ENCODE results near the gene C5.
"Not testable (repeated sequence)": the region's sequence is repeated elsewhere in the genome, so short reads cannot be mapped to it uniquely, and the experiment has no call there.

Gene C5

DNA sequence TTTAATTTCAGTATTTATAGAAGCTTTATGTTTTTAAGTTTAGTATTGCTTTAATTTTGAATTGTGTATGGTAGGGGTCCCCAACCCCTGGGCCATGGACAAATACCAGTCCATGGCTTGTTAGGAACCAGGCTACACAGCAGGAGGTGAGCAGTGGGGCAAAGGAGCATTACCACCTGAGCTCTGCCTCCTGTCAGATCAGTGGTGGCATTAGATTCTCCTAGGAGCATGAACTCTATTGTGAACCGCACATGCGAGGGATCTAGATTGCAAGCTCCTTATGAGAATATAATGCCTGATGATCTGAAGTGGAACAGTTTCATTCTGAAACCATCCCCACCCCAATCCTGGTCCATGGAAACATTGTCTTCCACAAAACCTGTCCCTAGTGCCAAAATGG is 1.9 kb downstream of the C5 start:
- no peak for DNase-seq

DNA sequence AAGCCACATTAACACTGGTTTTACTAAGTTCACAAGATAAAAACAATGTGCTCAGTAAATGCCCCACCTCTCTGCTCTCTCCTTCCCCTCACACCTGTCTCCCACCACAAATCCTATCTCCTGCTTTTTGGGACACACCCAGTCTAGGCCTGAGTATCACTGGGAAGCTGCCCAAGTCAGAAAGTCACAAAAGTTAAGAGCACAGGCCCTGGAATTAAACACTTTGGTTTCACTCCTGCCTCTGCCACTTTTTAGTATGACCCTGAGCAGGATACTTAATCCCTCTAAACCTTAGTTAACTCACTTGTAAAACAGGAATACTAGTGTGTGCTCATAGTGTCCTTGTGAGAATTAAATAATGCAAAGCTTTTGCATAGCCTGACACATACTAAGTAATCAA is 11.3 kb downstream of the C5 start:
- no peak for DNase-seq

DNA sequence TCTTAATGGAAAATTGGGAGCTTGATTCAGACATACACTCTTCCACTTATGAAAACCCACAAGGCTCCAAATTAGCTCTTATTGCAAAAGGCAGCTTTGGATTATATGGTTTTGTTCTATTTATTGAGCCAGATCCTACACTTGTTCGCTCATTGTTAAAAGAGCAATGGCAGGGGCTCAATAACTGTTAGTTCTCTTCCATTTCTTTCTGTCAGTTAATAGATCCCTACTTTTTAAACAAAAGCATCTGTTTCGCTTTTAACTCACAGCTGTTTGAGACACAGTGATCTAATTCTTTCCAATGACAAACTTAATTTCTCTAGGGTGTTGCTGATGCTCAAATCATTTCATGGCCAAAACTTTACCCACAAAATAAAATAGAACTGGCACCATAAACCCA is 11.7 kb downstream of the C5 start:
- DNase-seq: no peak

GRCh38 chr9:121035717-121036116 is 14.4 kb downstream of the C5 start:
- DNase-seq: not testable (repeated sequence)

GRCh38 chr9:121034529-121034928 is 15.5 kb downstream of the C5 start:
- DNase-seq: no peak

DNA sequence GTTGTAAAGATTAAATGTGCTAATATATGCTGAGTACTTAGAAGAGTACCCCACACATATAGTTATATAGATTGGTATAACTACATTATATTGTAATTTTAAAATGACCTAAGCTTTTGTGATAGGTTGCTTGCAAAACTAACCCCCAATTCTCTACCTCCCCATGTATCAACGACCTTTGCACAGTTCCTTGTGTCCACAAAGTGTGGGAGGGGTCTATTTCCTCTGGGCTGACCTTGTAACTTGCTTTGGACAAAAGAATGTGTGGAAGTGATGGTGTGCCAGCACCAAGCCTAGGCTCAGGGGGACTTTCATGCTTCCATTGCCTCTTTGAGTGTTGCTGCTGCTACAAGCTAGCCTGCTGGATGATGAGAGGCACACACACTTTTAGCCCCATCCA is 20.6 kb downstream of the C5 start:
- no peak for DNase-seq

GRCh38 chr9:121028285-121028684 is 21.8 kb downstream of the C5 start:
- not testable (repeated sequence) for DNase-seq

- DNase-seq: no peak
Measured at GRCh38 chr9:121026768-121027167, 23.3 kb downstream of the C5 start.

DNA sequence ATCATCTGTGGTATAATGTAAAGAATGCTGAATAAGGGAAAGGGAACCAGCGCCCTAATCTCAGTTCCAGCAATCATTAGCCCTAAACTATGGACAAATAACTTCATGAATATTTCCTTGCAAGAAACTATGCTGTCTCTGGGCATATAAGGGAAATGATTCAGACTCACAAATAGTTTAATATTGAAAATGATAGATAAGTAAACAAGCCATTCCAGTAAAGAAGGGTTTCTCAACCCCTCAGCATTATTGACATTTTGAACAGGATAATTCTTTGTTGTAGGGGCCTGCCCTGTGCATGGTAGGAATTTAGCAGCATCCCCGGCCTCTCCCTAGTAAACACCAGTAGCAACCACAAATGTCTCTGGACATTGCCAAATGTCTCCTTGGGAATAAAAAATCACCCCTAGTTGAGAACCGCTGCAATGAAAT is 23.8 kb downstream of the C5 start:
- no peak for DNase-seq

- no peak for DNase-seq
Measured at GRCh38 chr9:121024237-121024636, 25.8 kb downstream of the C5 start.

GRCh38 chr9:121023064-121023463 is 27.0 kb downstream of the C5 start:
- no peak for DNase-seq

GRCh38 chr9:121021301-121021700 is 28.8 kb downstream of the C5 start:
- no peak for DNase-seq

GRCh38 chr9:121019273-121019672 is 30.8 kb downstream of the C5 start:
- no peak for DNase-seq

GRCh38 chr9:121013911-121014310 is 36.2 kb downstream of the C5 start:
- no peak for DNase-seq

DNA sequence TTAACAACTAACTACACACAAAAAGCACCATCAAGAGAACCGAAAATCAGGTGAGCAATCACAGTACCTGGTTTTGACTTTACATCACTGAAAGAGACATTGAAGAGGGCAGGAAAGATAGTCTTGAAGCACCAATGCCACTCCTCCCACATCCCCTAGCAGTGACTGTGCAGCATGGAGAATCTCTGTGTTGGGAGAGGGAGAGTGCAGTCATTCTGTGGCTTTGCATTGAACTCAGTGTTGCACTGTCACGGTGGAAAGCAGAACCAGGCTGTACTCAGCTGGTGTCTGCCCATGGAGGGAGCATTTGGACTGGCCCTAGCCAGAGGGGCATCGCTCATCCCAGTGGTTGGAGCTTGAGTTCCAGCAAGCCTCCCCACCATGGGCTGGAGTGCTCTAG is 40.4 kb downstream of the C5 start:
- no peak for DNase-seq

- no peak for DNase-seq
Measured at GRCh38 chr9:120999317-120999716, 50.8 kb downstream of the C5 start.

GRCh38 chr9:120998111-120998510 is 52.0 kb downstream of the C5 start:
- no peak for DNase-seq

- no peak for DNase-seq
Measured at GRCh38 chr9:120997502-120997901, 52.6 kb downstream of the C5 start.

- no peak for DNase-seq
Measured at GRCh38 chr9:120996409-120996808, 53.7 kb downstream of the C5 start.

GRCh38 chr9:120989065-120989464 is 61.0 kb downstream of the C5 start:
- no peak for DNase-seq

DNA sequence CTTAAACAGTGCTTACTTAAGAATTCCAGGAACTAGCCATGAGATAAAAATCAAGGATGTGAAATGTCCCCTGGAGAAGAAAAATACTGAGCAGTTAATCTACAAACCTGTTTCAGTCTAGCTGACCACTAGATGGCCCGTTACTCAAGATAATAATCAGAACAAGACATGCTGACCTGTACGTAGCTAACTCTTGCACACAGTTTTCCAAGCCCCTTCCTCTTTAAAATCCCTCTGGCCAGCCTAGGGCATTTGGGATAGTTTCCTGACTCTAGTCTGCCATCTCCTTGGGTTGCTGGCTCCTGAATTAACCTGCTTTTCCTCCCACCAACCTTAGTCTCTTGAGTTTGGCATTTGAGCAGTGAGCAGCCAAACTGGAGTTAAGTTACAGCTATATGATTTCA is 64.3 kb downstream of the C5 start:
- DNase-seq: no peak

DNA sequence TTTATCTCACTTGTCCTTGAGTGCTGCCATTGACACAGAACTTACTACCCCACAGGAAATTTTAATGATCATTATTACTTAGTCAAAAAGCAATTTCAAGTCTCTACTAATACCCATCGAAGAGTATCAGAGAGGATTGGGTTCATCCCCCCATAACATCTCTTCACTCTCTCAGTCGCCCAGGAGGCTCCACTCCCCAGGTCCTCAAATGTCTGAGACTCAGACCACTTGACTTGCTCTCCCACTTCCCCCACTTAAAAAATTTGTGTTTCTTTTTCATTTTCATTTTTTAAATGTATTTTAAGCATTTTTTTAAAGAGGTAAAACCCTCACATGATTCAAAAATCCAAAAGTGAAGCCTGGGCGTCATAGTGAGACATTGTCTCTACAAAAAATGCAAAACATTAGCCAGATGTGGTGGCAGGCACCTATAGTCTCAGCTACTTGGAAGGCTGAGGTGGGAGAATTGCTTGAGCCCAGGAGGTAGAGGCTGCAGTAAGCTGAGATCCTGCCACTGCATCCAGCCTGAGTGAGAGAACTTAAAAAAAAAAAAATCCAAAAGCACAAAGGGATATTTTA is 66.7 kb downstream of the C5 start:
- no peak for DNase-seq

GRCh38 chr9:120982836-120983235 is 67.2 kb downstream of the C5 start:
- DNase-seq: no peak

GRCh38 chr9:120980951-120981350 is 69.1 kb downstream of the C5 start:
- DNase-seq: no peak

DNA sequence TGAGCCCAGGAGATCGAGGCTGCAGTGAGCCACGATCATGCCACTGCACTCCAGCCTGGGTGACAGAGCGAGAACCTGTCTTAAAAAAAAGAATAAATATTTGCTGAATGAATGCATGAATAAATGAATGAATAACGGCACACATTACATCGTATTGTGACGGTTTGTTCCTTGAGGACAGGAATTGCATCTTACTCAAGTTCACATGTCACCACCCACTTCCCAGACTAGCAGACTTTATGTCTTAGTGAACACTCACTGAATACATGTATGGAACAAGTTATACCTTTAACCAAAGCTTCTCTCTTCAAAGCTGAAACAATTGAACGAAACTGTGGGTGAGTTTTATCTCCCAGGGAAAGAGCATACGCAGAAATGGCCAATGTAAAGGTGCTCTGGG is 70.3 kb downstream of the C5 start:
- DNase-seq: no peak

- no peak for DNase-seq
Measured at GRCh38 chr9:120978987-120979386, 71.1 kb downstream of the C5 start.

Data from GOT3 (cell line).